Measurements from ENCODE around the gene MYOD1. TPM values are rescaled to one million over a fixed set of nuclear protein-coding genes. Genes with fewer than 3 reads are reported as not detected.

Gene MYOD1
- polyA plus RNA-seq, 4 donors: 0.15 TPM; not detected in 3

DNA sequence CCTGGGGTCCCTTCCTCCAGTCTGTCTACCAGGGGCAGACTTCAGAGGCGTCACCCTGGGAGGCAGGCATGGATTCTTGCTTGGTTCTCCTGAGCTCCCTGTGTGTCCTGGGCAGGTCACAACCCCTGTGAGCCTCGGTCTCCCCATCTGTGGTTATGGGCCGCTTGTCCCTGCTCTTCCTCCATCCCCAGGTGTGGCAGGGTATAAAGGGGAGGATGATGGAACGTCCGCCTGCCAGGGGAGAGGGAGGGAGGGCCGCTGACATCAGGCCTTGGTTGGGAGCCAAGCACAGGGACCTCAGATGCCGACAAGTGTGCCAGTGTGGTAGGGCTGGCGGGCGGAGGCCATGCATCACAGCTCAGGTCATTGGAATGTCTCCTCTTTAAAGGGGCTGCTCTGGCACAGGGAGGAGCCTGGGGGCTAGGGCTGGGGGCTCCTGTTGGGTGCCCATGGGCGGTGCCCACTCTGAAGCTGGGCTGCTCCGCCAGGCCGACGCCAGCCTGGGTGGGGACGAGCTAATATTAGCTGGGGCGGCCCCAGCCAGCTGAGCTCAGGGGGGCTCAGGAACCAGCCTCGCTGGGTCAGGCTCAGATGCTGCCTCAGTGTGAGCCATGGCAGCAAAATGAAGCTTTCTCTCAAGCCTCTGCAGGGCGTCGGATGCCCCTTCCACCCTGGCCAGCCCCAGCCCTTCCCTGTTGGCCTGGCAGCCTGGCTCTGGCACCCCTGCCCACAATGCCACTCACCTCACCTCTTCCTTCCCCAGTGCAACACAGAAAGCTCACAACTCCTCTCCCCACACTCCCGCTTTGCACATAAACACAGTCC is 28.0 kb downstream of the MYOD1 start:
- Histone ChIP-seq H3K27ac (ENCODE audit: low read depth in 1 of 3, low read length in 2 of 3) (no peak overlapping the region), H3K9me3 (ENCODE audit: control insufficient read depth in 2 of 2, insufficient read depth in 1 of 2, low read depth in 1 of 2, low read length in 1 of 2) (no peaks in the 10 kb centered on the region), H3K36me3 (ENCODE audit: control insufficient read depth in 3 of 3, insufficient read depth in 2 of 3, low read depth in 1 of 3, low read length in 3 of 3) (no peaks in the 10 kb centered on the region), H3K4me1 (ENCODE audit: control insufficient read depth in 3 of 3, insufficient read depth in 2 of 3, low read depth in 1 of 3, low read length in 2 of 3) (peaks cover 0 to 6% (median 0%) of the 10 kb centered on the region in 3 donors), H3K27me3 (ENCODE audit: control insufficient read depth in 3 of 3, insufficient read depth in 3 of 3, low read length in 3 of 3) (peaks cover 0 to 4% (median 0%) of the 10 kb centered on the region in 3 donors), H3K4me3 (ENCODE audit: low read depth in 1 of 3, low read length in 3 of 3) (no peak overlapping the region)
- no peak for DNase-seq
- no peak for FAIRE-seq
- 72 to 80% (median 74%) methylated on average over 18 to 19 of the region's 19 CpGs for whole genome bisulfite sequencing, 3 donors

DNA sequence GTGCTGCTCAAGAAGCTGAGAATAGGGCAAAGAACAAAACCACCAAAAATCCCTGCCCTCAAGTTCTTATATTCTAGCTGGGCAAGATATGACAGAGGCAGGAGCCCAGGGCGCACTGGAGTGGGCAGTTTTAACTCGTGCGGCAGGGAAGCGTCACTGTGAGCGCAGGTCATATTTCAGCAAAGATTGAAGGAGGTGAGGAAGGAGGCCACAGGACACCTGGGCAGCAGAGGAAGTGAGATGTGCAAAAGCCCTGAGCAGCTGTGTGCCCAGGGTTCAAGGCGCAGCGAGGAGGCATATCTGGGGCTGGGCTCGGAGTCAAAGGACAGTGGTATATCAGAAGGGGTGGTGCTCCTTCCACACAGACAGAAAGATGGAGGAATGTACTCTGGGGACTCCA is 28.7 kb downstream of the MYOD1 start:
- WGBS, 3 donors: 87 to 94% (median 90%) methylated on average over 8 of the region's 8 CpGs
- no peak overlapping the region for H3K4me3 ChIP-seq (ENCODE audit: low read depth in 1 of 3, low read length in 3 of 3)
- peaks cover 0 to 4% (median 0%) of the 10 kb centered on the region in 3 donors for H3K27me3 ChIP-seq (ENCODE audit: control insufficient read depth in 3 of 3, insufficient read depth in 3 of 3, low read length in 3 of 3)
- H3K9me3 ChIP-seq (ENCODE audit: control insufficient read depth in 2 of 2, insufficient read depth in 1 of 2, low read depth in 1 of 2, low read length in 1 of 2): no peaks in the 10 kb centered on the region
- peaks cover 0 to 6% (median 0%) of the 10 kb centered on the region in 3 donors for H3K4me1 ChIP-seq (ENCODE audit: control insufficient read depth in 3 of 3, insufficient read depth in 2 of 3, low read depth in 1 of 3, low read length in 2 of 3)
- DNase-seq (no peak), FAIRE-seq (no peak)
- no peaks in the 10 kb centered on the region for H3K36me3 ChIP-seq (ENCODE audit: control insufficient read depth in 3 of 3, insufficient read depth in 2 of 3, low read depth in 1 of 3, low read length in 3 of 3)
- H3K27ac ChIP-seq (ENCODE audit: low read depth in 1 of 3, low read length in 2 of 3): no peak overlapping the region

- H3K27me3 ChIP-seq (ENCODE audit: control insufficient read depth in 3 of 3, insufficient read depth in 3 of 3, low read length in 3 of 3): peaks cover 0 to 4% (median 0%) of the 10 kb centered on the region in 3 donors
- 81 to 86% (median 84%) methylated on average over 19 of the region's 19 CpGs for WGBS, 3 donors
- DNase-seq (no peak), FAIRE-seq (no peak)
- no peak overlapping the region for H3K4me3 ChIP-seq (ENCODE audit: low read depth in 1 of 3, low read length in 3 of 3)
- no peaks in the 10 kb centered on the region for H3K36me3 ChIP-seq (ENCODE audit: control insufficient read depth in 3 of 3, insufficient read depth in 2 of 3, low read depth in 1 of 3, low read length in 3 of 3)
- no peaks in the 10 kb centered on the region for H3K9me3 ChIP-seq (ENCODE audit: control insufficient read depth in 2 of 2, insufficient read depth in 1 of 2, low read depth in 1 of 2, low read length in 1 of 2)
- H3K4me1 ChIP-seq (ENCODE audit: control insufficient read depth in 3 of 3, insufficient read depth in 2 of 3, low read depth in 1 of 3, low read length in 2 of 3): peaks cover 0 to 6% (median 0%) of the 10 kb centered on the region in 3 donors
- no peak overlapping the region for H3K27ac ChIP-seq (ENCODE audit: low read depth in 1 of 3, low read length in 2 of 3)
Observed at GRCh38 chr11:17748761-17749721, 29.7 kb downstream of the MYOD1 start.

DNA sequence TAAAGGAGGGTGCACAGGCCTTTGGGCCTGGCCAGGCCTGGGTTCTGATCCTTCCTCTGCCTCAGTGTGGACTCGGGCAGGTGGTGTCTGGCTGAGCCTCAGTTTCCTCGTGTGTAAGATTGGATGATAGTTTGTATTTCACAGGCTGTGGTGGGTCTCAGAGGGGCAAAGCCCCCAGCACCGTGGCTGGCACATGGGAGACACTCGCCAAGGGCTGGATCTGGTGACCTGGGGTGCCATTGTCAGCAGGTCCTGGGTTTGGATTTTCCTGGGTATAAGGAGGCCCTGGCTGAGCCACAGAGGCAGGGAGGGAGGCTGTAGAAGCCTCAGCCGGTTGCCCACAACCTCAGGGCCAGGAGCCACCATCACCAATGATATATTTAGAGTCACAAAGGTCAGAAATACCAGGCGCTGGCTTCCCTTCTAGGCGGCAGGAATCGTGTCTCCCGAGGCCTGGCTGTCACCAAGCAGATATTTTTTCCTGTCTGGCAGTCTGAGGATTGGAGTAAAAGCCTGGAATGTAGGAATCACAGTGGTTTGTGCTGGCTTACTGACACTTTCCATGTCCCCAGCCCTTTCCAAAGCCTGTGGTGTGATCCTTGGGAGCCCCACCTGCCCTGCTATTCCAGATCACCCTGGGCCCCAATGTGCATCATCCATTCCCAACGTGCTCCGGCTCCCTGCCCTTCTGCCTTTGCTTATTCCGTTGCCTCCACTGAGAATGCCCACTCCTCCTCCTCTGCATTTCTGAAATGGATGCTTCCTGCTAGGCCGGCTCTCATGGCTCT is 30.8 kb downstream of the MYOD1 start:
- no peak overlapping the region for H3K4me3 ChIP-seq (ENCODE audit: low read depth in 1 of 3, low read length in 3 of 3)
- FAIRE-seq: no peak
- peaks cover 0 to 6% (median 0%) of the 10 kb centered on the region in 3 donors for H3K4me1 ChIP-seq (ENCODE audit: control insufficient read depth in 3 of 3, insufficient read depth in 2 of 3, low read depth in 1 of 3, low read length in 2 of 3)
- peaks cover 0 to 8% (median 0%) of the 10 kb centered on the region in 3 donors for H3K27me3 ChIP-seq (ENCODE audit: control insufficient read depth in 3 of 3, insufficient read depth in 3 of 3, low read length in 3 of 3)
- WGBS, 3 donors: 53 to 58% (median 57%) methylated on average over 13 of the region's 13 CpGs
- no peaks in the 10 kb centered on the region for H3K9me3 ChIP-seq (ENCODE audit: control insufficient read depth in 2 of 2, insufficient read depth in 1 of 2, low read depth in 1 of 2, low read length in 1 of 2)
- no peak for DNase-seq
- no peaks in the 10 kb centered on the region for H3K36me3 ChIP-seq (ENCODE audit: control insufficient read depth in 3 of 3, insufficient read depth in 2 of 3, low read depth in 1 of 3, low read length in 3 of 3)
- no peak overlapping the region for H3K27ac ChIP-seq (ENCODE audit: low read depth in 1 of 3, low read length in 2 of 3)

DNA sequence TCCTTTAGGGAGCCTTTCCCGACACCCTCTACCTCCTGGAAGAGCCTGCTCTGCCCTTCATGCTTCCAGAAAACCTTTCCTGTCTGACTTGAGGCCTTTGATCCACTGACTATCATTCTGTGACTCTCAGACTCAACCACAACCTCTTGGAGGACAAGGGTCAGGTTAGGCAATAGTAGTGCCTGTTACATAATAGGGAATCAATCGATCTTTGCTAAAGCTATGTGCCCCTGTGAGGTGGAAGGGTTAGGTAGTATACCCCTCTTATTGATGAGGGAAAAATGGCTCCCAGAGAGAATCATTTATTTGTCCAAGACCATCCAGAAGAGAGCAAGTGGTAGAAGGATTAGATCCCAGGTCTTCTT is 31.4 kb downstream of the MYOD1 start:
- Histone ChIP-seq H3K4me1 (ENCODE audit: control insufficient read depth in 3 of 3, insufficient read depth in 2 of 3, low read depth in 1 of 3, low read length in 2 of 3) (peaks cover 0 to 6% (median 0%) of the 10 kb centered on the region in 3 donors), H3K27me3 (ENCODE audit: control insufficient read depth in 3 of 3, insufficient read depth in 3 of 3, low read length in 3 of 3) (peaks cover 0 to 8% (median 0%) of the 10 kb centered on the region in 3 donors), H3K9me3 (ENCODE audit: control insufficient read depth in 2 of 2, insufficient read depth in 1 of 2, low read depth in 1 of 2, low read length in 1 of 2) (no peaks in the 10 kb centered on the region), H3K36me3 (ENCODE audit: control insufficient read depth in 3 of 3, insufficient read depth in 2 of 3, low read depth in 1 of 3, low read length in 3 of 3) (no peaks in the 10 kb centered on the region), H3K27ac (ENCODE audit: low read depth in 1 of 3, low read length in 2 of 3) (no peak overlapping the region), H3K4me3 (ENCODE audit: low read depth in 1 of 3, low read length in 3 of 3) (no peak overlapping the region)
- DNase-seq: peak; percentile 45 to 75
- no peak for FAIRE-seq
- 7 to 41% (median 27%) methylated on average over 2 of the region's 2 CpGs for WGBS, 3 donors

GRCh38 chr11:17751558-17751957 is 32.2 kb downstream of the MYOD1 start:
- no peak for FAIRE-seq

GRCh38 chr11:17752144-17752543 is 32.8 kb downstream of the MYOD1 start:
- H3K4me3 ChIP-seq (ENCODE audit: low read depth in 1 of 3, low read length in 3 of 3): no peak overlapping the region
- H3K27ac ChIP-seq (ENCODE audit: low read depth in 1 of 3, low read length in 2 of 3): no peak overlapping the region
- H3K4me1 ChIP-seq (ENCODE audit: control insufficient read depth in 3 of 3, insufficient read depth in 2 of 3, low read depth in 1 of 3, low read length in 2 of 3): peaks cover 0 to 6% (median 0%) of the 10 kb centered on the region in 3 donors
- H3K36me3 ChIP-seq (ENCODE audit: control insufficient read depth in 3 of 3, insufficient read depth in 2 of 3, low read depth in 1 of 3, low read length in 3 of 3): no peaks in the 10 kb centered on the region
- FAIRE-seq: no peak
- peaks cover 0 to 9% (median 0%) of the 10 kb centered on the region in 3 donors for H3K27me3 ChIP-seq (ENCODE audit: control insufficient read depth in 3 of 3, insufficient read depth in 3 of 3, low read length in 3 of 3)
- DNase-seq: no peak
- H3K9me3 ChIP-seq (ENCODE audit: control insufficient read depth in 2 of 2, insufficient read depth in 1 of 2, low read depth in 1 of 2, low read length in 1 of 2): no peaks in the 10 kb centered on the region
- 57 to 67% (median 63%) methylated on average over 7 of the region's 7 CpGs for WGBS, 3 donors

More at GRCh38 chr11:17751558-17751957, 32.2 kb downstream of the MYOD1 start:
- Histone ChIP-seq H3K27me3 (ENCODE audit: control insufficient read depth in 3 of 3, insufficient read depth in 3 of 3, low read length in 3 of 3) (peaks cover 0 to 8% (median 0%) of the 10 kb centered on the region in 3 donors), H3K4me3 (ENCODE audit: low read depth in 1 of 3, low read length in 3 of 3) (no peak overlapping the region), H3K36me3 (ENCODE audit: control insufficient read depth in 3 of 3, insufficient read depth in 2 of 3, low read depth in 1 of 3, low read length in 3 of 3) (no peaks in the 10 kb centered on the region), H3K27ac (ENCODE audit: low read depth in 1 of 3, low read length in 2 of 3) (no peak overlapping the region), H3K9me3 (ENCODE audit: control insufficient read depth in 2 of 2, insufficient read depth in 1 of 2, low read depth in 1 of 2, low read length in 1 of 2) (no peaks in the 10 kb centered on the region), H3K4me1 (ENCODE audit: control insufficient read depth in 3 of 3, insufficient read depth in 2 of 3, low read depth in 1 of 3, low read length in 2 of 3) (peaks cover 0 to 6% (median 0%) of the 10 kb centered on the region in 3 donors)
- DNase-seq: no peak
- 45 to 69% (median 57%) methylated on average over 2 of the region's 2 CpGs for WGBS, 3 donors
